ENCODE measurements around the gene CARD11. TPM values are rescaled to one million over a fixed set of nuclear protein-coding genes. Genes with fewer than 3 reads are reported as not detected.
A peak's percentile ranks its signal among the peaks of the same experiment; 100 is the strongest.

The CARD11 gene
- total and polyA plus RNA-seq, 2 donors (not counting 1 experiment from before 2014, with no cell fraction given): 129 to 135 TPM

DNA sequence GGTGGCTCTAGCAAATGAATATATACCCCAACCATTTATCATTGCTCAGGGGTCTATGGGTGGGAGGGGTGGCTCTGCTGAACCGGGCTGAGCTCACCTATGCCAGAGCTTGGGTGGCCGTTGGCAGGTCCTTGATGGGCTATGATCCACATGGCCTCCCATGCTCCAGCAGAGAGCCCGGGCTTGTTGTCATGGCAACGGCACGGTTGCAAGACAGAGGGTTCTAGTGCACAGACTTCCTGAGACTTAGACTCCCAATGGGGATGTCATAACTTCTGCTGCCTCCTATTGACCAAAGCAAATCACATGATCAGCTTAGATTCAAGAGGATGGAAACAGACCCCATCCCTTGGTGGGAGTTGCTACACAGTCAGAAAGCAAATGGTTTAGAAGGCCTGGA is 36.4 kb upstream of the CARD11 start:
- intact Hi-C loops (cut with micrococcal nuclease): no loop called here
- Histone ChIP-seq H3K79me2 (ENCODE audit: control insufficient read depth, insufficient read depth, low read length) (no peaks in the 10 kb centered on the region), H3K4me3 (ENCODE audit: control extremely low read depth in 1 of 5, extremely low read depth in 1 of 5, insufficient read depth in 1 of 5, low read depth in 2 of 5, low read length in 4 of 5) (no peak overlapping the region), H3K9ac (ENCODE audit: low read length) (no peak overlapping the region), H3K36me3 (replicated peaks in 1 of 2; ENCODE audit: control extremely low read depth in 1 of 2, control insufficient read depth in 1 of 2, extremely low read depth in 1 of 2, insufficient read depth in 2 of 2, low read length in 1 of 2) (no peaks in the 10 kb centered on the region), H3K4me1 (ENCODE audit: control insufficient read depth in 2 of 2, insufficient read depth in 2 of 2, low read length in 2 of 2) (peaks cover 17 to 27% of the 10 kb centered on the region in 2 donors), H3K9me3 (ENCODE audit: control extremely low read depth in 1 of 3, control insufficient read depth in 2 of 3, insufficient read depth in 1 of 3, low read length in 2 of 3) (peaks cover 0 to 20% (median 4%) of the 10 kb centered on the region in 3 donors), H2AFZ (ENCODE audit: insufficient read depth, low read depth, low read length, poor library complexity, severe bottlenecking) (no peak overlapping the region), H3K27ac (ENCODE audit: low read length in 2 of 2) (no peak overlapping the region), H3K4me2 (replicated peaks; ENCODE audit: low read depth, low read length, poor library complexity, severe bottlenecking) (no peak overlapping the region), H4K20me1 (ENCODE audit: control insufficient read depth, insufficient read depth, low read length, poor library complexity, severe bottlenecking) (no peaks in the 10 kb centered on the region), H3K27me3 (replicated peaks in 1 of 4; ENCODE audit: control extremely low read depth in 1 of 4, control insufficient read depth in 3 of 4, insufficient read depth in 4 of 4, low read length in 3 of 4) (no peaks in the 10 kb centered on the region)
- Mint-ChIP-seq H3K9me3 (ENCODE audit: insufficient read depth) (no peaks in the 10 kb centered on the region), H3K4me1 (peaks cover 20% of the 10 kb centered on the region), H3K27ac (no peak overlapping the region), H3K4me3 (no peak overlapping the region), H3K27me3 (no peaks in the 10 kb centered on the region)
- WGBS (ENCODE audit: insufficient coverage): 78% methylated on average over 5 of the region's 5 CpGs
- DNase-seq (no peak), ATAC-seq (ENCODE audit: low read depth) (no peak)
- ChIA-PET CTCF (interaction anchor here (0.6 to 0.9 kb wide), 2 partner anchors 13 to 68 kb away, joined by 3 read pairs; no protein-coding TSS in a partner anchor), POLR2A (interaction anchor here (0.6 kb wide), 1 partner anchor 1399 kb away, joined by 6 read pairs; no protein-coding TSS in a partner anchor)
- no peak for TF ChIP-seq EZH2 (IDR thresholded peaks at IDR 0.05; ENCODE audit: borderline replicate concordance, insufficient read depth, low read depth, low read length, poor library complexity, severe bottlenecking)
- TF ChIP-seq, protein P1, sequence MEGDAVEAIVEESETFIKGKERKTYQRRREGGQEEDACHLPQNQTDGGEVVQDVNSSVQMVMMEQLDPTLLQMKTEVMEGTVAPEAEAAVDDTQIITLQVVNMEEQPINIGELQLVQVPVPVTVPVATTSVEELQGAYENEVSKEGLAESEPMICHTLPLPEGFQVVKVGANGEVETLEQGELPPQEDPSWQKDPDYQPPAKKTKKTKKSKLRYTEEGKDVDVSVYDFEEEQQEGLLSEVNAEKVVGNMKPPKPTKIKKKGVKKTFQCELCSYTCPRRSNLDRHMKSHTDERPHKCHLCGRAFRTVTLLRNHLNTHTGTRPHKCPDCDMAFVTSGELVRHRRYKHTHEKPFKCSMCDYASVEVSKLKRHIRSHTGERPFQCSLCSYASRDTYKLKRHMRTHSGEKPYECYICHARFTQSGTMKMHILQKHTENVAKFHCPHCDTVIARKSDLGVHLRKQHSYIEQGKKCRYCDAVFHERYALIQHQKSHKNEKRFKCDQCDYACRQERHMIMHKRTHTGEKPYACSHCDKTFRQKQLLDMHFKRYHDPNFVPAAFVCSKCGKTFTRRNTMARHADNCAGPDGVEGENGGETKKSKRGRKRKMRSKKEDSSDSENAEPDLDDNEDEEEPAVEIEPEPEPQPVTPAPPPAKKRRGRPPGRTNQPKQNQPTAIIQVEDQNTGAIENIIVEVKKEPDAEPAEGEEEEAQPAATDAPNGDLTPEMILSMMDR (IDR thresholded peaks at IDR 0.05): no peak

DNA sequence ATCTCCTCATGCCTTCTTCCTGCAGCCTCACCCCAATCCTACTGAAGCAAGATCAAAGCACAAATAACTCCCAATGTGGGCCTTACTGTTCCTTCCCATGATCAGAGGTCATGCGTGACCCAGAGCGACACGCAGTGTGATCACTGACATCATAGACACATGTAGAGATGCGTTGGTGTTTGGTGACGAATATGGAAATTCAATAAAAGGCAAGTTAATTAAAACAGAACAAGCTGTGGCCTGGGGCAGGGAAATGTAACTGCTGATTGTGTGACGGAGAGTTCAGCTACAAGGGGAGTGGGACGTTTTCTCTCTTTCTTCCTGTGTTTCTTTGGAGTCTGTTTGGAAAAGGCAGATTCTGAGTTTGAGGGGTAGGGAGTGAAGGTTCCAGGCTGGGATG is 34.8 kb upstream of the CARD11 start:
- intact Hi-C loops (cut with micrococcal nuclease): no loop called here
- CTCF ChIA-PET: interaction anchor here (0.8 to 1.0 kb wide), 2 partner anchors 11 to 13 kb away, joined by 3 read pairs; no protein-coding TSS in a partner anchor
- H3K36me3 ChIP-seq (replicated peaks in 1 of 2; ENCODE audit: control extremely low read depth in 1 of 2, control insufficient read depth in 1 of 2, extremely low read depth in 1 of 2, insufficient read depth in 2 of 2, low read length in 1 of 2): no peaks in the 10 kb centered on the region
- no peaks in the 10 kb centered on the region for H4K20me1 ChIP-seq (ENCODE audit: control insufficient read depth, insufficient read depth, low read length, poor library complexity, severe bottlenecking)
- H3K27ac Mint-ChIP-seq: peak overlapping the region; percentile 60
- peaks cover 20% of the 10 kb centered on the region for H3K4me1 Mint-ChIP-seq
- 49% methylated on average over 7 of the region's 7 CpGs for WGBS (ENCODE audit: insufficient coverage)
- POLR2A ChIA-PET: no interaction called here
- peaks cover 0 to 20% (median 4%) of the 10 kb centered on the region in 3 donors for H3K9me3 ChIP-seq (ENCODE audit: control extremely low read depth in 1 of 3, control insufficient read depth in 2 of 3, insufficient read depth in 1 of 3, low read length in 2 of 3)
- peak overlapping the region; percentile 21 for H3K4me3 Mint-ChIP-seq
- TF ChIP-seq, protein P1 (IDR thresholded peaks at IDR 0.05): no peak
- no peak for TF ChIP-seq EZH2 (IDR thresholded peaks at IDR 0.05; ENCODE audit: borderline replicate concordance, insufficient read depth, low read depth, low read length, poor library complexity, severe bottlenecking)
- no peaks in the 10 kb centered on the region for H3K9me3 Mint-ChIP-seq (ENCODE audit: insufficient read depth)
- H3K27me3 ChIP-seq (replicated peaks in 1 of 4; ENCODE audit: control extremely low read depth in 1 of 4, control insufficient read depth in 3 of 4, insufficient read depth in 4 of 4, low read length in 3 of 4): no peaks in the 10 kb centered on the region
- H3K4me2 ChIP-seq (replicated peaks; ENCODE audit: low read depth, low read length, poor library complexity, severe bottlenecking): no peak overlapping the region
- H3K4me1 ChIP-seq (ENCODE audit: control insufficient read depth in 2 of 2, insufficient read depth in 2 of 2, low read length in 2 of 2): peaks cover 17 to 27% of the 10 kb centered on the region in 2 donors
- peak overlapping the region; percentile 40 for H2AFZ ChIP-seq (ENCODE audit: insufficient read depth, low read depth, low read length, poor library complexity, severe bottlenecking)
- no peak overlapping the region for H3K9ac ChIP-seq (ENCODE audit: low read length)
- no peaks in the 10 kb centered on the region for H3K27me3 Mint-ChIP-seq
- H3K4me3 ChIP-seq (ENCODE audit: control extremely low read depth in 1 of 5, extremely low read depth in 1 of 5, insufficient read depth in 1 of 5, low read depth in 2 of 5, low read length in 4 of 5): no peak overlapping the region
- DNase-seq (peak; percentile 57), ATAC-seq (ENCODE audit: low read depth) (peak; percentile 57)
- no peaks in the 10 kb centered on the region for H3K79me2 ChIP-seq (ENCODE audit: control insufficient read depth, insufficient read depth, low read length)
- H3K27ac ChIP-seq (ENCODE audit: low read length in 2 of 2): no peak overlapping the region
